HepG2 (cell line): ENCODE data around the gene GPX5. TPM values are rescaled to one million over a fixed set of nuclear protein-coding genes. Genes with fewer than 3 reads are reported as not detected.
A peak's percentile ranks its signal among the peaks of the same experiment; 100 is the strongest.

Experiments used
- ATM ChIP-seq: fragments of 450-650 bp; IDR thresholded peaks from 2 replicates; pipeline ENCODE4 v1.7.1; 2017; ENCODE audit warnings: mild to moderate bottlenecking, borderline replicate concordance
- CBX1 ChIP-seq: IDR thresholded peaks from one replicate; pipeline ENCODE4 v1.6.1; 2016; ENCODE audit warnings: antibody characterized with exemption, low read depth
- ELF4 ChIP-seq: sonication (generic); formaldehyde crosslinking; IDR thresholded peaks from 2 replicates; pipeline ENCODE4 v1.5.0; 2020; ENCODE audit warnings: missing genetic modification reagents, mild to moderate bottlenecking, moderate library complexity, borderline replicate concordance
- FOSL1 ChIP-seq: sonication (generic); formaldehyde crosslinking; IDR thresholded peaks from 2 replicates; pipeline ENCODE4 v1.9.0; 2021; ENCODE audit warnings: missing genetic modification reagents, borderline replicate concordance
- JDP2 ChIP-seq: sonication (generic); formaldehyde crosslinking; IDR thresholded peaks from 2 replicates; pipeline ENCODE4 v1.8.1; 2022; ENCODE audit warnings: missing genetic modification reagents, borderline replicate concordance
- KLF16 ChIP-seq, 2 experiments: sonication (generic) in 1 of 2; formaldehyde crosslinking in 1 of 2; IDR thresholded peaks; 2 replicates each; pipeline versions ENCODE4 v1.6.1 to v1.8.0; 2016 to 2023; ENCODE audit warnings: missing genetic modification reagents in 2 of 2, missing compliant biosample characterization in 1 of 2
- MIXL1 ChIP-seq: IDR thresholded peaks from 2 replicates; pipeline ENCODE4 v1.6.1; 2016
- NCOA1 ChIP-seq: sonication (generic); formaldehyde crosslinking; IDR thresholded peaks from 2 replicates; pipeline ENCODE4 v1.9.0; 2021; ENCODE audit warnings: missing genetic modification reagents
- PPARG ChIP-seq: conservative IDR thresholded peaks from 2 replicates; pipeline ENCODE4 v1.6.1; 2016; ENCODE audit warnings: missing biosample characterization, missing genetic modification reagents
- REXO4 ChIP-seq: sonication (generic); formaldehyde crosslinking; IDR thresholded peaks from 2 replicates; pipeline ENCODE4 v1.8.0; 2022; ENCODE audit warnings: missing genetic modification reagents, mild to moderate bottlenecking, borderline replicate concordance
- SIX1 ChIP-seq: sonication (generic); formaldehyde crosslinking; IDR thresholded peaks from 2 replicates; pipeline ENCODE4 v1.4.0; 2020; ENCODE audit warnings: missing genetic modification reagents, borderline replicate concordance
- SP140L ChIP-seq: sonication (generic); formaldehyde crosslinking; IDR thresholded peaks from 2 replicates; pipeline ENCODE4 v1.4.0; 2020; ENCODE audit warnings: missing genetic modification reagents, borderline replicate concordance
- SP5 ChIP-seq: IDR thresholded peaks from 2 replicates; pipeline ENCODE4 v1.6.1; 2016; ENCODE audit warnings: low read depth, borderline replicate concordance
- SRY ChIP-seq: sonication (generic); formaldehyde crosslinking; IDR thresholded peaks from 2 replicates; pipeline ENCODE4 v1.8.0; 2022; ENCODE audit warnings: mild to moderate bottlenecking, missing genetic modification reagents
- TEAD3 ChIP-seq: optimal IDR thresholded peaks from 2 replicates; pipeline ENCODE3; 2016; ENCODE audit warnings: borderline replicate concordance
- TGIF2 ChIP-seq: IDR thresholded peaks from 2 replicates; pipeline ENCODE4 v1.6.1; 2016; ENCODE audit warnings: control low read depth, missing compliant biosample characterization
- ZNF17 ChIP-seq: sonication (generic); formaldehyde crosslinking; IDR thresholded peaks from 2 replicates; pipeline ENCODE4 v1.5.0; 2020; ENCODE audit warnings: mild to moderate bottlenecking, missing genetic modification reagents
- ZNF34 ChIP-seq: sonication (generic); formaldehyde crosslinking; IDR thresholded peaks from 2 replicates; pipeline ENCODE4 v1.4.0; 2020; ENCODE audit warnings: mild to moderate bottlenecking, missing genetic modification reagents, borderline replicate concordance
- ZNF446 ChIP-seq: sonication (generic); formaldehyde crosslinking; IDR thresholded peaks from 2 replicates; pipeline ENCODE4 v1.5.0; 2020; ENCODE audit warnings: mild to moderate bottlenecking, missing genetic modification reagents
- ZNF484 ChIP-seq: sonication (generic); formaldehyde crosslinking; IDR thresholded peaks from 2 replicates; pipeline ENCODE4 v1.5.1; 2020; ENCODE audit warnings: mild to moderate bottlenecking, low read depth, missing genetic modification reagents, borderline replicate concordance
- ZSCAN31 ChIP-seq: sonication (generic); formaldehyde crosslinking; IDR thresholded peaks from 2 replicates; pipeline ENCODE4 v1.5.0; 2020; ENCODE audit warnings: low read depth, mild to moderate bottlenecking, missing genetic modification reagents
- polyA plus RNA-seq, 8 experiments: library from polyadenylated mRNA; depleted of rRNA in 3 of 8; stranded (reverse) in 7 of 8; unstranded in 1 of 8; fragments of >200 nt; fragmentation: Illumina TruSeq in 4 of 8; extraction: Trizol in 4 of 8; gene quantifications; 2 replicates each; pipeline versions ENCODE4 v1.2.1 to v1.2.3, GENCODE V29; 2011 to 2016; ENCODE audit warnings: low read depth in 4 of 8, missing spikeins in 1 of 8, mixed read lengths in 1 of 8; ENCODE audit not compliant: insufficient read depth in 1 of 8
- total RNA-seq, 5 experiments: library from RNA; depleted of rRNA; stranded (reverse); fragments of >200 nt; fragmentation: Illumina TruSeq; extraction: Trizol; gene quantifications; 2 replicates each; pipeline ENCODE4 v1.2.3, GENCODE V29; 2016; ENCODE audit warnings: low read depth in 1 of 5
- TF ChIP-seq, protein P1 (sequence below): fragments of 450-650 bp; IDR thresholded peaks from 2 replicates; pipeline ENCODE4 v1.6.1; 2016
- TF ChIP-seq, protein P2 (sequence below): sonication (generic); formaldehyde crosslinking; IDR thresholded peaks from 2 replicates; pipeline ENCODE4 v1.4.0; 2020; ENCODE audit warnings: missing genetic modification reagents, borderline replicate concordance
- TF ChIP-seq, protein P3 (sequence below): sonication (generic); IDR thresholded peaks from 2 replicates; pipeline ENCODE4 v1.6.1; 2016; ENCODE audit warnings: low read depth, borderline replicate concordance
- TF ChIP-seq, protein P4 (sequence below): sonication (generic); formaldehyde crosslinking; IDR thresholded peaks from 2 replicates; pipeline ENCODE4 v1.5.1; 2020; ENCODE audit warnings: missing genetic modification reagents, mild to moderate bottlenecking, borderline replicate concordance

GPX5 gene
- total and polyA plus RNA-seq, 2 of the 13 experiments (the other 11 are each of a cell fraction or from before 2014, with no cell fraction given): not detected

DNA sequence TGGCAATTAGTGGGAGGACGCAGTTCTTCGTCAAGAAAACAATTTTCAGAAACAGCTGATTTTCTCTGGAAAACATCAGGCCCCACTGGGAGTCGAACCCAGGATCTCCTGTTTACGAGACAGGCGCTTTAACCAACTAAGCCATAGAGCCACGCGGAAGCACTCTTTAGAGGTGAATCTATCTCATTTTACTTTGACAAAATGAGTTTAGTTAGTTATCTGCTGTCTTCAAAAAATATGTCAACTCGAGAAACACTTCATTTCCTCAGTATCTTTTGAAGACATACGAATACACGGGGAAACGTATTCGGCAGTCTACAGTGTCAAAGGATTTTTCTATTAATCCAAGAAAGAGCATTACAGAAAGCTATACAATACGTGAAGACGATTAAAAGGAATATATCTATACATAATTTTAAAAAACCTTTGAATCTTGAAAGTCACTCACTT lies 36.7 kb upstream of the GPX5 start (continued):
- TF ChIP-seq, protein P1, sequence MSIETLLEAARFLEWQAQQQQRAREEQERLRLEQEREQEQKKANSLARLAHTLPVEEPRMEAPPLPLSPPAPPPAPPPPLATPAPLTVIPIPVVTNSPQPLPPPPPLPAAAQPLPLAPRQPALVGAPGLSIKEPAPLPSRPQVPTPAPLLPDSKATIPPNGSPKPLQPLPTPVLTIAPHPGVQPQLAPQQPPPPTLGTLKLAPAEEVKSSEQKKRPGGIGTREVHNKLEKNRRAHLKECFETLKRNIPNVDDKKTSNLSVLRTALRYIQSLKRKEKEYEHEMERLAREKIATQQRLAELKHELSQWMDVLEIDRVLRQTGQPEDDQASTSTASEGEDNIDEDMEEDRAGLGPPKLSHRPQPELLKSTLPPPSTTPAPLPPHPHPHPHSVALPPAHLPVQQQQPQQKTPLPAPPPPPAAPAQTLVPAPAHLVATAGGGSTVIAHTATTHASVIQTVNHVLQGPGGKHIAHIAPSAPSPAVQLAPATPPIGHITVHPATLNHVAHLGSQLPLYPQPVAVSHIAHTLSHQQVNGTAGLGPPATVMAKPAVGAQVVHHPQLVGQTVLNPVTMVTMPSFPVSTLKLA: no peak
- TF ChIP-seq ELF4 (CRISPR knock-in tag) (no peak), ZNF34 (CRISPR knock-in tag) (no peak), JDP2 (CRISPR knock-in tag) (no peak), PPARG (CRISPR knock-in tag) (peak; percentile 48; the same call in 1 of the 2 replicates), SRY (no peak), REXO4 (CRISPR knock-in tag) (no peak), ZNF17 (CRISPR knock-in tag) (no peak), TEAD3 (CRISPR knock-in tag) (no peak), KLF16 (CRISPR knock-in tag; IDR thresholded peaks at IDR 0.05) (peak in 1 of 2 experiments; percentile 45; a peak in 1 of 4 replicates), FOSL1 (no peak), CBX1 (no peak), SP5 (CRISPR knock-in tag) (no peak), SIX1 (CRISPR knock-in tag) (peak; percentile 26; the same call in 1 of the 2 replicates), NCOA1 (CRISPR knock-in tag) (no peak), SP140L (CRISPR knock-in tag) (no peak), MIXL1 (CRISPR knock-in tag) (peak; percentile 37; the same call in 1 of the 2 replicates), ZNF446 (no peak), ZNF484 (CRISPR knock-in tag) (no peak), TGIF2 (CRISPR knock-in tag) (no peak), ZSCAN31 (CRISPR knock-in tag) (no peak), ATM (no peak)
- TF ChIP-seq, protein P2, sequence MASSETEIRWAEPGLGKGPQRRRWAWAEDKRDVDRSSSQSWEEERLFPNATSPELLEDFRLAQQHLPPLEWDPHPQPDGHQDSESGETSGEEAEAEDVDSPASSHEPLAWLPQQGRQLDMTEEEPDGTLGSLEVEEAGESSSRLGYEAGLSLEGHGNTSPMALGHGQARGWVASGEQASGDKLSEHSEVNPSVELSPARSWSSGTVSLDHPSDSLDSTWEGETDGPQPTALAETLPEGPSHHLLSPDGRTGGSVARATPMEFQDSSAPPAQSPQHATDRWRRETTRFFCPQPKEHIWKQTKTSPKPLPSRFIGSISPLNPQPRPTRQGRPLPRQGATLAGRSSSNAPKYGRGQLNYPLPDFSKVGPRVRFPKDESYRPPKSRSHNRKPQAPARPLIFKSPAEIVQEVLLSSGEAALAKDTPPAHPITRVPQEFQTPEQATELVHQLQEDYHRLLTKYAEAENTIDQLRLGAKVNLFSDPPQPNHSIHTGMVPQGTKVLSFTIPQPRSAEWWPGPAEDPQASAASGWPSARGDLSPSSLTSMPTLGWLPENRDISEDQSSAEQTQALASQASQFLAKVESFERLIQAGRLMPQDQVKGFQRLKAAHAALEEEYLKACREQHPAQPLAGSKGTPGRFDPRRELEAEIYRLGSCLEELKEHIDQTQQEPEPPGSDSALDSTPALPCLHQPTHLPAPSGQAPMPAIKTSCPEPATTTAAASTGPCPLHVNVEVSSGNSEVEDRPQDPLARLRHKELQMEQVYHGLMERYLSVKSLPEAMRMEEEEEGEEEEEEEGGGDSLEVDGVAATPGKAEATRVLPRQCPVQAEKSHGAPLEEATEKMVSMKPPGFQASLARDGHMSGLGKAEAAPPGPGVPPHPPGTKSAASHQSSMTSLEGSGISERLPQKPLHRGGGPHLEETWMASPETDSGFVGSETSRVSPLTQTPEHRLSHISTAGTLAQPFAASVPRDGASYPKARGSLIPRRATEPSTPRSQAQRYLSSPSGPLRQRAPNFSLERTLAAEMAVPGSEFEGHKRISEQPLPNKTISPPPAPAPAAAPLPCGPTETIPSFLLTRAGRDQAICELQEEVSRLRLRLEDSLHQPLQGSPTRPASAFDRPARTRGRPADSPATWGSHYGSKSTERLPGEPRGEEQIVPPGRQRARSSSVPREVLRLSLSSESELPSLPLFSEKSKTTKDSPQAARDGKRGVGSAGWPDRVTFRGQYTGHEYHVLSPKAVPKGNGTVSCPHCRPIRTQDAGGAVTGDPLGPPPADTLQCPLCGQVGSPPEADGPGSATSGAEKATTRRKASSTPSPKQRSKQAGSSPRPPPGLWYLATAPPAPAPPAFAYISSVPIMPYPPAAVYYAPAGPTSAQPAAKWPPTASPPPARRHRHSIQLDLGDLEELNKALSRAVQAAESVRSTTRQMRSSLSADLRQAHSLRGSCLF: no peak
- TF ChIP-seq, protein P3, sequence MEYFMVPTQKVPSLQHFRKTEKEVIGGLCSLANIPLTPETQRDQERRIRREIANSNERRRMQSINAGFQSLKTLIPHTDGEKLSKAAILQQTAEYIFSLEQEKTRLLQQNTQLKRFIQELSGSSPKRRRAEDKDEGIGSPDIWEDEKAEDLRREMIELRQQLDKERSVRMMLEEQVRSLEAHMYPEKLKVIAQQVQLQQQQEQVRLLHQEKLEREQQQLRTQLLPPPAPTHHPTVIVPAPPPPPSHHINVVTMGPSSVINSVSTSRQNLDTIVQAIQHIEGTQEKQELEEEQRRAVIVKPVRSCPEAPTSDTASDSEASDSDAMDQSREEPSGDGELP: peak; percentile 87; the same call in 1 of the 2 replicates
- TF ChIP-seq, protein P4, sequence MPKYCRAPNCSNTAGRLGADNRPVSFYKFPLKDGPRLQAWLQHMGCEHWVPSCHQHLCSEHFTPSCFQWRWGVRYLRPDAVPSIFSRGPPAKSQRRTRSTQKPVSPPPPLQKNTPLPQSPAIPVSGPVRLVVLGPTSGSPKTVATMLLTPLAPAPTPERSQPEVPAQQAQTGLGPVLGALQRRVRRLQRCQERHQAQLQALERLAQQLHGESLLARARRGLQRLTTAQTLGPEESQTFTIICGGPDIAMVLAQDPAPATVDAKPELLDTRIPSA (CRISPR knock-in tag): no peak
